KMS-11 (cell line): ENCODE data around the gene CHGA.

Experiments
- H2AFZ ChIP-seq: fragments of 200-600 bp; sonication (generic); 2 replicates; pipeline ENCODE4 v1.6.1; 2016; ENCODE audit warnings: antibody characterized with exemption, mixed run types, low read depth
- H3K27ac ChIP-seq: fragments of 200-600 bp; sonication (generic); 2 replicates; pipeline ENCODE4 v1.6.1; 2016; ENCODE audit warnings: mild to moderate bottlenecking, mixed run types
- H3K27me3 ChIP-seq: fragments of 200-600 bp; sonication (generic); 2 replicates; pipeline ENCODE4 v1.6.1; 2017; ENCODE audit warnings: mild to moderate bottlenecking, low read depth, mixed run types, moderate library complexity; ENCODE audit not compliant: insufficient read depth
- H3K36me3 ChIP-seq: fragments of 200-600 bp; sonication (generic); 2 replicates; pipeline ENCODE4 v1.6.1; 2017; ENCODE audit warnings: mild to moderate bottlenecking, mixed run types; ENCODE audit not compliant: insufficient read depth
- H3K4me1 ChIP-seq: fragments of 200-600 bp; sonication (generic); 2 replicates; pipeline ENCODE4 v1.6.1; 2016; ENCODE audit warnings: mild to moderate bottlenecking, low read depth, mixed run types; ENCODE audit not compliant: poor library complexity, severe bottlenecking
- H3K4me2 ChIP-seq: fragments of 200-600 bp; sonication (generic); 2 replicates; pipeline ENCODE4 v1.7.0; 2016; ENCODE audit warnings: mild to moderate bottlenecking, mixed run types
- H3K4me3 ChIP-seq: fragments of 200-600 bp; sonication (generic); IDR thresholded peaks from 2 replicates; pipeline ENCODE4 v1.6.1; 2017; ENCODE audit warnings: low read depth, low read length, mixed read lengths; ENCODE audit not compliant: insufficient read depth
- H3K79me2 ChIP-seq: fragments of 200-600 bp; sonication (generic); 2 replicates; pipeline ENCODE4 v1.6.1; 2016; ENCODE audit warnings: low read depth, mixed run types; ENCODE audit not compliant: insufficient read depth
- H3K9ac ChIP-seq: fragments of 200-600 bp; sonication (generic); 2 replicates; pipeline ENCODE4 v1.6.1; 2016; ENCODE audit warnings: mild to moderate bottlenecking, mixed run types
- H4K20me1 ChIP-seq: fragments of 200-600 bp; sonication (generic); 2 replicates; pipeline ENCODE4 v1.6.1; 2016; ENCODE audit warnings: mild to moderate bottlenecking, mixed run types; ENCODE audit not compliant: insufficient read depth
- TF ChIP-seq, protein P1 (sequence below): fragments of 200-600 bp; sonication (generic); conservative IDR thresholded peaks from 2 replicates; pipeline ENCODE4 v1.6.1; 2017; ENCODE audit warnings: low read depth, mild to moderate bottlenecking, antibody characterized with exemption, low read length, moderate library complexity, mixed read lengths

Gene CHGA, protein sequence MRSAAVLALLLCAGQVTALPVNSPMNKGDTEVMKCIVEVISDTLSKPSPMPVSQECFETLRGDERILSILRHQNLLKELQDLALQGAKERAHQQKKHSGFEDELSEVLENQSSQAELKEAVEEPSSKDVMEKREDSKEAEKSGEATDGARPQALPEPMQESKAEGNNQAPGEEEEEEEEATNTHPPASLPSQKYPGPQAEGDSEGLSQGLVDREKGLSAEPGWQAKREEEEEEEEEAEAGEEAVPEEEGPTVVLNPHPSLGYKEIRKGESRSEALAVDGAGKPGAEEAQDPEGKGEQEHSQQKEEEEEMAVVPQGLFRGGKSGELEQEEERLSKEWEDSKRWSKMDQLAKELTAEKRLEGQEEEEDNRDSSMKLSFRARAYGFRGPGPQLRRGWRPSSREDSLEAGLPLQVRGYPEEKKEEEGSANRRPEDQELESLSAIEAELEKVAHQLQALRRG

DNA sequence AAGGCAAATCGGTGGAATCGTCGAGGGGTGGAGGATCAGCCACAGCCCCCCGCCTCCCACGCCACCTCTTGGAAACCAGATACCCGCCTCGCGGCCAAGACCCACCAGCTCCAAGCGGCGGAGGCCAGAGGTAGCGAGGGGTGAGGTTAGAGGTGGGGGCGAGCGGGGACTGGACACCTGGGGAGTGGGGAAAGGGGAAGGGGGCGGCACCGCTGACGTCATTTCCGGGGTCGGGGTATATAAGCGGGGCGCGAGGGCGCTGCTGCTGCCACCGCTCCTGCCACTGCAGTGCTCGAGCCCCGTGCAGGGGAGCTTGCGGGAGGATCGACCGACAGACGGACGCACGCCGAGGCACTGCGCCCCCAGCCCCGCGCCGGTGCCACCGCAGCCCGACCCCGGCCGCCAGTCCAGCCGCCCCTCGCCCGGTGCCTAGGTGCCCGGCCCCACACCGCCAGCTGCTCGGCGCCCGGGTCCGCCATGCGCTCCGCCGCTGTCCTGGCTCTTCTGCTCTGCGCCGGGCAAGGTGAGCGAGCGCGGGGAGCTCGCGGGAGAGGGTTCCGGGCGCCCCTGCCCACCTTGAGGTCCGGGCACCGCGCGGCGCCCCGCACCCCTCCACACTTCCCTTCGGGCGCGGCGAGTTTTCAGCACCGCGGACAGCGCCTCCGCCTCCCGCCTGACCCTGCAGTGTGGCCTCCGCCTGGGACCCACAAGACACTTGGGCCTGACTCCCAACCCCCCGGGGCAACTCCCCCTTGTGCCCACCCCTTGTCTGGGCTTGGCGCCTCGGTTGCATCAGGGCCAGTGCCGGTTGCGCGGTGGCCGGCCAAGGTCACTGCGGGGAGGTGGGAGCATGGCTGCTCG, at the start of gene CHGA:
Gene CHGA, plus strand, starts transcription at position 268 of the 861 bp plus-strand sequence. Its CDS starts 210 bp downstream, at position 478.
- no peak within 1 kb of the TSS for H3K27ac ChIP-seq
- no peaks in the 10 kb centered on the region for H3K27me3 ChIP-seq
- H3K4me2 ChIP-seq = no peak within 1 kb of the TSS
- no peak within 1 kb of the TSS for H2AFZ ChIP-seq
- H3K36me3 ChIP-seq = no peaks in the 10 kb centered on the region
- H3K79me2 ChIP-seq = no peaks in the 10 kb centered on the region
- TF ChIP-seq, protein P1, sequence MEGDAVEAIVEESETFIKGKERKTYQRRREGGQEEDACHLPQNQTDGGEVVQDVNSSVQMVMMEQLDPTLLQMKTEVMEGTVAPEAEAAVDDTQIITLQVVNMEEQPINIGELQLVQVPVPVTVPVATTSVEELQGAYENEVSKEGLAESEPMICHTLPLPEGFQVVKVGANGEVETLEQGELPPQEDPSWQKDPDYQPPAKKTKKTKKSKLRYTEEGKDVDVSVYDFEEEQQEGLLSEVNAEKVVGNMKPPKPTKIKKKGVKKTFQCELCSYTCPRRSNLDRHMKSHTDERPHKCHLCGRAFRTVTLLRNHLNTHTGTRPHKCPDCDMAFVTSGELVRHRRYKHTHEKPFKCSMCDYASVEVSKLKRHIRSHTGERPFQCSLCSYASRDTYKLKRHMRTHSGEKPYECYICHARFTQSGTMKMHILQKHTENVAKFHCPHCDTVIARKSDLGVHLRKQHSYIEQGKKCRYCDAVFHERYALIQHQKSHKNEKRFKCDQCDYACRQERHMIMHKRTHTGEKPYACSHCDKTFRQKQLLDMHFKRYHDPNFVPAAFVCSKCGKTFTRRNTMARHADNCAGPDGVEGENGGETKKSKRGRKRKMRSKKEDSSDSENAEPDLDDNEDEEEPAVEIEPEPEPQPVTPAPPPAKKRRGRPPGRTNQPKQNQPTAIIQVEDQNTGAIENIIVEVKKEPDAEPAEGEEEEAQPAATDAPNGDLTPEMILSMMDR = no peak
- no peak within 1 kb of the TSS for H3K4me3 ChIP-seq
- peaks cover 10% of the 10 kb centered on the region for H3K4me1 ChIP-seq
- H3K9ac ChIP-seq = no peak within 1 kb of the TSS
- H4K20me1 ChIP-seq = no peaks in the 10 kb centered on the region

DNA sequence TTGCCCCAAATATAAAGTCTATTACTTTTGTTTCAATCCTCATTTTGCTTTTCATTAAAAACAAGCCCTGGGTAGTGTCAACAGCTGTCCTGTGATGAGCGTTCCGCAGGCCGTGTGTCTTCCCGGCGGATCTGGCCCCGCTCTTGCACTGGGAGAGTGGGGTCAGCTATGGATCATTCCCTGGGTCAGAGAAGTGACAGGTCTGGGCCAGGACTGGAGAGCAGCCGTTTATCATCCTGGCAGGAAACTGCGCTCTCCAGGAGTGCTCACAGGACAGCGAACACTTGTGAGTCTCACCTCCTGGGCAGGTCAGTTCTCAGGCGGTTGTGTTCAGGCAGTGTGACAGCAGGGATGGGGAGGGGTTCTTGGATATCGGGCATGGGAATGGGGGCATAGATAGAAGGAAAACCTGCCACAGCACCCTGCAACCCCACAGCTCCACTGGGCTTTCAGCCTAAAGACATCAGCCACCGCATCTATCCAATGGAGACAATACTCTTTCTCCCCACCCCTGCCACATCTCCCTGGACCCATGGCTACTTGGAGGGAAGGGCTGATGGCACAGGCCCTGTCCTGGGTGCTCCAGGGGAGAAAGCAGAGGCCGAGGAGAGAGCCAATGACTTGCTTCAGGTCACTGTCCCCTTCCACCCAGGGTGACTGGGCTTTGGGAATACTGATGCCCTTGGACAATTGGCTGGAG, 47.8 kb upstream of the CHGA start:
- Histone ChIP-seq H3K4me1 (no peaks in the 10 kb centered on the region), H4K20me1 (no peaks in the 10 kb centered on the region), H3K4me3 (no peak overlapping the region), H3K36me3 (no peaks in the 10 kb centered on the region), H3K27ac (no peak overlapping the region), H3K9ac (no peak overlapping the region), H2AFZ (no peak overlapping the region), H3K4me2 (no peak overlapping the region), H3K79me2 (no peaks in the 10 kb centered on the region), H3K27me3 (no peaks in the 10 kb centered on the region)
- TF ChIP-seq, protein P1 = no peak

DNA sequence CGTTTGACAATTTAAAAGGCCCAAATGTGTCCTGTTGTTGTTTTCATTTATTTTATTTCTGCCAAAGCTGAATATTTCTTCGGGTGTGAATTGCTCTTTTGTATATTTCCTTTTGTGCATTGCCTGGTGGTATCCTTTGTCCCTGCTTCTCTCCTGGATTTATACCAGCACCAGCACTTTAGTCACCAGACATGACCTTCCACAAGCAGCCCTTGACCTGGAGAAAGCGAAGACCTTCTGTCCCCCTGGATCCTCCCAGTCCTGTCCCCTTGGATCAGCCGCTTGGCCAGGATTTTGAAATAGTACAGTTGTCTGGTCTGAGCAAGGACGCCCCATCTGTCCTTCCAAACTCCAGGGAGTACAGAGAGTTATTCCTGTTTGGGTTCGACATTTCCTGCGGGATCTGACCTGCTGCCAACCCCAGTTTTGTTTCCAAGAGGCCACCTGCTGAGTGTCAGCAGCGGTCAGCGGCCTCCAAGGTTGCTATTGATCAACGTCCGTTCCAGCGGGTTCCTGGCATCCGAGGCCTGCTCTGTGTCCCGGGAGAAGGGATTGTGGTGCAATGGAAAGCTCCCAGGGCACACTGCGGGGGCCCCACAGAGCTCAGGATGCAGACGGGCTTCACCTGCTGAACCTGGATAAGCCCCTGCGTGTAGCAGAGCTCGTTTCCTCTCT, 45.1 kb upstream of the CHGA start:
- no peak overlapping the region for H3K27ac ChIP-seq
- no peak overlapping the region for H3K9ac ChIP-seq
- H4K20me1 ChIP-seq = no peaks in the 10 kb centered on the region
- no peak overlapping the region for H2AFZ ChIP-seq
- no peak overlapping the region for H3K4me3 ChIP-seq
- H3K79me2 ChIP-seq = no peaks in the 10 kb centered on the region
- TF ChIP-seq, protein P1 = no peak
- H3K4me2 ChIP-seq = no peak overlapping the region
- no peaks in the 10 kb centered on the region for H3K4me1 ChIP-seq
- H3K27me3 ChIP-seq = no peaks in the 10 kb centered on the region
- H3K36me3 ChIP-seq = no peaks in the 10 kb centered on the region

DNA sequence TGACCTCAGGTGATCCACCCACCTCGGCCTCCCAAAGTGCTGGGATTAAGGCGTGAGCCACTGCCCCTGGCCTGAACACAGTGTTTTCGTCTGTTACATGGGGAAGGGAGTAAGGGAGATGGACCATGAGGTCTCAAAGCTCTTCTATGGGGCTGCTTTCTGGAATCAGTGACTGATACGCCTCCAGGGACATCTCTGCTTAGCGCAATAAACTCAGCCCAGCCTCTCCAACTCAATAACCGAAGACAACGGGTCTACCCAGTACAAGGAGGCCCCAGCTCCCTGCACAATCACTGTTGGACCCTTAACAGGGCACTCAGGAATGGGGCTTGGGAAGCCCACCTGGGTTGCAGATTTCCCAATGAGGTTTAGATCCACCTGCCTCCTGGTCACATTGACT, 42.6 kb upstream of the CHGA start:
- H3K27ac ChIP-seq = no peak overlapping the region
- no peak overlapping the region for H3K9ac ChIP-seq
- no peaks in the 10 kb centered on the region for H3K36me3 ChIP-seq
- H3K27me3 ChIP-seq = no peaks in the 10 kb centered on the region
- TF ChIP-seq, protein P1 = no peak
- no peaks in the 10 kb centered on the region for H3K4me1 ChIP-seq
- no peak overlapping the region for H3K4me2 ChIP-seq
- no peaks in the 10 kb centered on the region for H4K20me1 ChIP-seq
- H3K79me2 ChIP-seq = no peaks in the 10 kb centered on the region
- no peak overlapping the region for H2AFZ ChIP-seq
- H3K4me3 ChIP-seq = no peak overlapping the region
